Liver (tissue), 9 donors: Measurements from ENCODE around the gene ADSS2. TPM values are rescaled to one million over a fixed set of nuclear protein-coding genes. Genes with fewer than 3 reads are reported as not detected.
"Not testable (repeated sequence)": the region's sequence is repeated elsewhere in the genome, so short reads cannot be mapped to it uniquely, and the experiment has no call there.

Experiments used
- DNase-seq: peaks from one replicate; pipeline ENCODE4 v3.0.0-alpha.2; 2017; ENCODE audit warnings: low spot score
- H3K27ac ChIP-seq, 2 donors: one replicate each; pipeline ENCODE4 v1.7.0; 2013; ENCODE audit warnings: inconsistent platforms in 2 of 2, low read length in 2 of 2, control low read depth in 1 of 2, low read depth in 1 of 2, mild to moderate bottlenecking in 1 of 2
- H3K27me3 ChIP-seq, 4 donors: one replicate each; pipeline versions ENCODE4 v1.6.1 to v1.7.0; 2013; ENCODE audit warnings: low read length in 3 of 4, inconsistent platforms in 1 of 4, mild to moderate bottlenecking in 1 of 4, moderate library complexity in 1 of 4; ENCODE audit not compliant: control insufficient read depth in 4 of 4, insufficient read depth in 4 of 4
- H3K36me3 ChIP-seq, 4 donors: one replicate each; pipeline versions ENCODE4 v1.6.1 to v1.7.0; 2013; ENCODE audit warnings: low read length in 3 of 4, mild to moderate bottlenecking in 3 of 4, low read depth in 1 of 4, moderate library complexity in 1 of 4; ENCODE audit not compliant: control insufficient read depth in 4 of 4, insufficient read depth in 3 of 4
- H3K4me1 ChIP-seq, 4 donors: one replicate each; pipeline versions ENCODE4 v1.6.1 to v1.7.0; 2013; ENCODE audit warnings: low read length in 3 of 4, mild to moderate bottlenecking in 3 of 4, moderate library complexity in 1 of 4; ENCODE audit not compliant: control insufficient read depth in 4 of 4, insufficient read depth in 4 of 4
- H3K4me3 ChIP-seq, 3 donors: one replicate each; pipeline versions ENCODE4 v1.6.1 to v1.7.0; 2013; ENCODE audit warnings: low read length in 3 of 3, control low read depth in 1 of 3, low read depth in 1 of 3, mild to moderate bottlenecking in 1 of 3
- H3K9ac ChIP-seq, 2 donors: one replicate each; pipeline ENCODE4 v1.7.0; 2013; ENCODE audit warnings: low read length in 2 of 2, mild to moderate bottlenecking in 2 of 2, moderate library complexity in 2 of 2, control low read depth in 1 of 2, low read depth in 1 of 2
- H3K9me3 ChIP-seq, 4 donors: one replicate each; pipeline versions ENCODE4 v1.6.1 to v1.7.0; 2013; ENCODE audit warnings: low read length in 3 of 4; ENCODE audit not compliant: control insufficient read depth in 4 of 4
- EGR1 ChIP-seq, 2 donors: IDR thresholded peaks; 2 replicates each; pipeline ENCODE4 v1.6.1; 2016 to 2018; ENCODE audit warnings: antibody characterized with exemption in 2 of 2, low read depth in 2 of 2
- FOXA2 ChIP-seq: IDR thresholded peaks from 2 replicates; pipeline ENCODE4 v1.6.1; 2016; ENCODE audit warnings: antibody characterized with exemption
- HNF4A ChIP-seq, 2 donors: conservative IDR thresholded peaks; 2 replicates each; pipeline ENCODE4 v1.6.1; 2016; ENCODE audit warnings: antibody characterized with exemption in 2 of 2, mild to moderate bottlenecking in 2 of 2
- JUND ChIP-seq, 2 donors: IDR thresholded peaks; 2 replicates each; pipeline ENCODE4 v1.6.1; 2016; ENCODE audit warnings: antibody characterized with exemption in 2 of 2
- RAD21 ChIP-seq, 2 donors: IDR thresholded peaks; 2 replicates each; pipeline ENCODE4 v1.6.1; 2016; ENCODE audit warnings: antibody characterized with exemption in 2 of 2, mild to moderate bottlenecking in 2 of 2
- RXRA ChIP-seq, 2 donors: IDR thresholded peaks; 2 replicates each; pipeline ENCODE4 v1.6.1; 2017 to 2018; ENCODE audit warnings: antibody characterized with exemption in 2 of 2, mild to moderate bottlenecking in 1 of 2
- SP1 ChIP-seq: IDR thresholded peaks from 2 replicates; pipeline ENCODE4 v1.6.1; 2018; ENCODE audit warnings: antibody characterized with exemption, mild to moderate bottlenecking
- TAF1 ChIP-seq: conservative IDR thresholded peaks from 2 replicates; pipeline ENCODE4 v1.6.1; 2016; ENCODE audit warnings: antibody characterized with exemption, mild to moderate bottlenecking
- YY1 ChIP-seq: IDR thresholded peaks from 2 replicates; pipeline ENCODE4 v1.6.1; 2016; ENCODE audit warnings: antibody characterized with exemption, mild to moderate bottlenecking
- WGBS: extraction: QIAGEN DNeasy Blood & Tissue Kit; methylation state at CpG from one replicate; pipeline ENCODE4 v1.1.7; 2013; 5-methylcytosine and 5-hydroxymethylcytosine counted together
- polyA plus RNA-seq, 2 donors: library from polyadenylated mRNA; stranded (reverse) in 1 of 2; unstranded in 1 of 2; fragments of 200-250 nt in 1 of 2; fragments of >200 nt in 1 of 2; fragmentation: Nextera tagmentation in 1 of 2; extraction: Ambion mirVana in 1 of 2; gene quantifications; one replicate each; pipeline versions ENCODE4 v1.2.1 to v1.2.3, GENCODE V29; 2013 to 2015
- total RNA-seq, 2 donors: library from RNA; depleted of rRNA; stranded (reverse); fragments of >200 nt; gene quantifications; one replicate each; pipeline ENCODE4 v1.2.3, GENCODE V29; 2014
- TF ChIP-seq, protein P1 (sequence below): fragments of 150-350 bp; IDR thresholded peaks from 2 replicates; pipeline ENCODE4 v1.5.1; 2017; ENCODE audit warnings: improper control_type of control experiment, low read depth, low read length; ENCODE audit not compliant: missing input control
- TF ChIP-seq, protein P2 (sequence below): IDR thresholded peaks from 2 replicates; pipeline ENCODE4 v1.6.1; 2016; ENCODE audit warnings: antibody characterized with exemption
- TF ChIP-seq, protein P3 (sequence below): IDR thresholded peaks from 2 replicates; pipeline ENCODE4 v1.6.1; 2016; ENCODE audit warnings: antibody characterized with exemption
- donor health status: healthy.
- donor health status: healthy.
- donor health status: healthy.
- donor health status: healthy.
- donor health status: healthy.

The ADSS2 gene
- total and polyA plus RNA-seq, 4 donors, result 7.3 to 17.3 (median 12.6) TPM

DNA sequence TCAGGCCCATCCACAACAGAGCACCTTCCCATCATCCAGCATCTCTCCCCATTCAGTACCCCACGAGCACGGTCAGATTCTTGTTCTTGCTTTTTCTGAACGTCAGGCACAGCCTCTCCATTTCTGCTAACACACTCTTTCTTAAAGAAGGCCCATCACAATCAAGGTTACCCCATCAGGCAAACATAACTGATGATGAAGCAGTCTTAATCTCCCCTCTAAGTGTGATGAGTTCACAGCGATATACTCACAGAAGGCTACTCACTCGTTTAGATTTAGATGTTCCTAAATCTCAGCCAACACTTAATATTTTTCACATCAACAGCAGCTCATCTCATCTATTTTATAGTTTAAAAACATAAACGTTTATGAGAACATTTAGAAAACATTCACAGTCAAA lies 75.6 kb downstream of the ADSS2 start:
- DNase-seq, result no peak
- no peaks in the 10 kb centered on the region for H3K36me3 ChIP-seq
- TF ChIP-seq YY1, result no peak
- TF ChIP-seq EGR1 (IDR thresholded peaks at IDR 0.05; ENCODE audit: low read depth in 2 of 2), result no peak
- TF ChIP-seq, protein P1, sequence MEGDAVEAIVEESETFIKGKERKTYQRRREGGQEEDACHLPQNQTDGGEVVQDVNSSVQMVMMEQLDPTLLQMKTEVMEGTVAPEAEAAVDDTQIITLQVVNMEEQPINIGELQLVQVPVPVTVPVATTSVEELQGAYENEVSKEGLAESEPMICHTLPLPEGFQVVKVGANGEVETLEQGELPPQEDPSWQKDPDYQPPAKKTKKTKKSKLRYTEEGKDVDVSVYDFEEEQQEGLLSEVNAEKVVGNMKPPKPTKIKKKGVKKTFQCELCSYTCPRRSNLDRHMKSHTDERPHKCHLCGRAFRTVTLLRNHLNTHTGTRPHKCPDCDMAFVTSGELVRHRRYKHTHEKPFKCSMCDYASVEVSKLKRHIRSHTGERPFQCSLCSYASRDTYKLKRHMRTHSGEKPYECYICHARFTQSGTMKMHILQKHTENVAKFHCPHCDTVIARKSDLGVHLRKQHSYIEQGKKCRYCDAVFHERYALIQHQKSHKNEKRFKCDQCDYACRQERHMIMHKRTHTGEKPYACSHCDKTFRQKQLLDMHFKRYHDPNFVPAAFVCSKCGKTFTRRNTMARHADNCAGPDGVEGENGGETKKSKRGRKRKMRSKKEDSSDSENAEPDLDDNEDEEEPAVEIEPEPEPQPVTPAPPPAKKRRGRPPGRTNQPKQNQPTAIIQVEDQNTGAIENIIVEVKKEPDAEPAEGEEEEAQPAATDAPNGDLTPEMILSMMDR, result no peak
- TF ChIP-seq TAF1, result no peak
- TF ChIP-seq FOXA2, result no peak
- TF ChIP-seq, protein P2, sequence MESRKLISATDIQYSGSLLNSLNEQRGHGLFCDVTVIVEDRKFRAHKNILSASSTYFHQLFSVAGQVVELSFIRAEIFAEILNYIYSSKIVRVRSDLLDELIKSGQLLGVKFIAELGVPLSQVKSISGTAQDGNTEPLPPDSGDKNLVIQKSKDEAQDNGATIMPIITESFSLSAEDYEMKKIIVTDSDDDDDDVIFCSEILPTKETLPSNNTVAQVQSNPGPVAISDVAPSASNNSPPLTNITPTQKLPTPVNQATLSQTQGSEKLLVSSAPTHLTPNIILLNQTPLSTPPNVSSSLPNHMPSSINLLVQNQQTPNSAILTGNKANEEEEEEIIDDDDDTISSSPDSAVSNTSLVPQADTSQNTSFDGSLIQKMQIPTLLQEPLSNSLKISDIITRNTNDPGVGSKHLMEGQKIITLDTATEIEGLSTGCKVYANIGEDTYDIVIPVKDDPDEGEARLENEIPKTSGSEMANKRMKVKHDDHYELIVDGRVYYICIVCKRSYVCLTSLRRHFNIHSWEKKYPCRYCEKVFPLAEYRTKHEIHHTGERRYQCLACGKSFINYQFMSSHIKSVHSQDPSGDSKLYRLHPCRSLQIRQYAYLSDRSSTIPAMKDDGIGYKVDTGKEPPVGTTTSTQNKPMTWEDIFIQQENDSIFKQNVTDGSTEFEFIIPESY, result no peak
- no peak for TF ChIP-seq SP1
- no peaks in the 10 kb centered on the region for H3K9me3 ChIP-seq
- H3K27ac ChIP-seq, result no peak overlapping the region
- H3K9ac ChIP-seq, result no peak overlapping the region
- 80% methylated on average over 6 of the region's 6 CpGs for WGBS
- peaks cover 0 to 3% (median 0%) of the 10 kb centered on the region in 4 donors for H3K27me3 ChIP-seq
- H3K4me1 ChIP-seq, result no peaks in the 10 kb centered on the region
- H3K4me3 ChIP-seq, result no peak overlapping the region

DNA sequence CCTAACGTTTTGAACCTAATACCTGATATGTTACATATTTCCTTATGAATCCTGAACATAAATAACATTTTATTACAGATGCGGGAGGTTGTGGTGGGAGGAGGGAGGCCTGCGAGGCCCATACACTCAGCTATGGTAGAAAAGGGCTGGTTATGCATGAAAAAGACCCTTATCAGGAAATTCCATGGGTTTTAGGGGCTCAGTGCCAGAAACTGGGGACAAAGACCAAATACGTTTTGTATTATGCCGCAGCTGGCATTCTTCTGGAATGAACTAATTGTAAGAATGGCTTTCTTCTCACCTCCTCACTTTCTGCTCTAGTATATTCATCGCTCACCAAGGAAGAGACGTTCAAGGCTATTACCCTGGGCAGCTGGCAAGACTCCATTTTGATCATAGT lies 76.7 kb downstream of the ADSS2 start:
- no peak overlapping the region for H3K4me3 ChIP-seq
- no peak for DNase-seq
- no peaks in the 10 kb centered on the region for H3K36me3 ChIP-seq
- WGBS, result 85% methylated on average over 7 of the region's 7 CpGs
- H3K27me3 ChIP-seq, result peaks cover 0 to 3% (median 0%) of the 10 kb centered on the region in 4 donors
- H3K27ac ChIP-seq, result no peak overlapping the region
- H3K9ac ChIP-seq, result no peak overlapping the region
- no peaks in the 10 kb centered on the region for H3K9me3 ChIP-seq
- H3K4me1 ChIP-seq, result no peaks in the 10 kb centered on the region
- TF ChIP-seq, protein P3, sequence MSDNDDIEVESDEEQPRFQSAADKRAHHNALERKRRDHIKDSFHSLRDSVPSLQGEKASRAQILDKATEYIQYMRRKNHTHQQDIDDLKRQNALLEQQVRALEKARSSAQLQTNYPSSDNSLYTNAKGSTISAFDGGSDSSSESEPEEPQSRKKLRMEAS, result no peak
- no peak for TF ChIP-seq FOXA2
- no peak for TF ChIP-seq JUND (IDR thresholded peaks at IDR 0.05)
- no peak for TF ChIP-seq SP1
- TF ChIP-seq HNF4A (conservative IDR thresholded peaks at IDR 0.05), result no peak
- no peak for TF ChIP-seq RAD21 (IDR thresholded peaks at IDR 0.05)
- no peak for TF ChIP-seq RXRA (IDR thresholded peaks at IDR 0.05)
- TF ChIP-seq, protein P2, result no peak
- TF ChIP-seq, protein P1, result no peak

DNA sequence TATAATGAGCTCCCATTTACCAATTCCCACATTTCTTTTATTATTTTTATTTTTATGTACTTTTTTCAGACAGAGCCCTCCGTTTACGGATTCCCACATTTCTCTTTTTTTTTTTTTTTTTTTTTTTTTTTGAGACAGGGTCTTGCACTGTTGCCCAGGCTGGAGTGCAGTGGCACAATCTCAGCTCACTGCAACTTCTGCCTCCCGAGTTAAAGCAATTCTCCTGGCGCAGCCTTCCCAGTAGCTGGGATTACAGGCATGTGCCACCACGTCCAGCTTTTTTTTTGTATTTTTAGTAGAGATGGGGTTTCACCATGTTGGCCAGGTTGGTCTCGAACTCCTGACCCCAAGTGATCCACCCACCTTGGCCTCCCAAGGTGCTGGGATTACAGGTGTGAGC lies 77.2 kb downstream of the ADSS2 start:
- H3K36me3 ChIP-seq, DNase-seq, H3K4me1 ChIP-seq, H3K9me3 ChIP-seq, H3K9ac ChIP-seq, H3K27ac ChIP-seq, H3K4me3 ChIP-seq, H3K27me3 ChIP-seq: not testable (repeated sequence)
- WGBS, result 97% methylated on average over 6 of the region's 6 CpGs
